Activated CD8-positive, alpha-beta memory T cell treated with anti-CD3 and anti-CD28 coated beads for 1 hour (primary cell): ENCODE data around the gene AOAH.

Experiments used
- DNase-seq, 2 donors: peaks; one replicate each; pipeline ENCODE4 v3.0.0-alpha.2; 2020; ENCODE audit warnings: low read depth in 1 of 2; ENCODE audit errors: extremely low read depth in 1 of 2

The AOAH gene, protein sequence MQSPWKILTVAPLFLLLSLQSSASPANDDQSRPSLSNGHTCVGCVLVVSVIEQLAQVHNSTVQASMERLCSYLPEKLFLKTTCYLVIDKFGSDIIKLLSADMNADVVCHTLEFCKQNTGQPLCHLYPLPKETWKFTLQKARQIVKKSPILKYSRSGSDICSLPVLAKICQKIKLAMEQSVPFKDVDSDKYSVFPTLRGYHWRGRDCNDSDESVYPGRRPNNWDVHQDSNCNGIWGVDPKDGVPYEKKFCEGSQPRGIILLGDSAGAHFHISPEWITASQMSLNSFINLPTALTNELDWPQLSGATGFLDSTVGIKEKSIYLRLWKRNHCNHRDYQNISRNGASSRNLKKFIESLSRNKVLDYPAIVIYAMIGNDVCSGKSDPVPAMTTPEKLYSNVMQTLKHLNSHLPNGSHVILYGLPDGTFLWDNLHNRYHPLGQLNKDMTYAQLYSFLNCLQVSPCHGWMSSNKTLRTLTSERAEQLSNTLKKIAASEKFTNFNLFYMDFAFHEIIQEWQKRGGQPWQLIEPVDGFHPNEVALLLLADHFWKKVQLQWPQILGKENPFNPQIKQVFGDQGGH

DNA sequence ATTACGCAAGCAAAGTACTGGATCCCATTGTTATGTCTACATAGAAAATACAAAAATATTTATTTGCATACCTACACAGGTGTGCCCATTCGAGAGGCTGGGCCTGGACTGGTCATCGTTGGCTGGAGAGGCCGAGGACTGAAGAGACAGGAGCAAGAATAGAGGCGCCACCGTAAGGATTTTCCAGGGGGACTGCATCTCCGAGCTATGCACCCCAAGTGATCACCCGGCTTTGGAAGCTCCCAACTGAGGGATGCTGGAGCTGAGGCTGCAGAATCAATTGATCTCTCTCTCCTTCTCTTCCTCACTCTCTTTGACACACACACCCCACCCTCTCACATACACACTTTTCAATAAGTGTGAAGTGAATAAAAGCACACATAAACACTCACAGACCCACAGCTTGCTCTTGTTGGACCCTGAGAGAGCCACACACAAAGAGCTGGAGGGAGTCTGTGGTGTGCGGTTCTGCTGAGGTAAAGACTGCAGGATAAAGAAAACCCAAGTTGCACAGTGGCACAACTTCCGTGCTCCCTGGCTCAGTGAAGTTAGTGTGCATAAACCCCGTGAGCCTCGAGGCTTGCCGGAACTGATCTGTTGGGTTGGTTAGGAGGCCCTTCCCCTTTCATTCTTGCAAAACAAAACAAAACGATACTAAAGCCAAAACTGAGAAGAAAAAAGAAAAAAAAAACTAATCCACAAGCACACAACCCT lies at the start of gene AOAH:
AOAH (minus strand) TSS at position 544 of the 714 bp plus-strand sequence; CDS start at position 198, 346 bp downstream.
- peak; percentile 48 to 56 for DNase-seq

DNA sequence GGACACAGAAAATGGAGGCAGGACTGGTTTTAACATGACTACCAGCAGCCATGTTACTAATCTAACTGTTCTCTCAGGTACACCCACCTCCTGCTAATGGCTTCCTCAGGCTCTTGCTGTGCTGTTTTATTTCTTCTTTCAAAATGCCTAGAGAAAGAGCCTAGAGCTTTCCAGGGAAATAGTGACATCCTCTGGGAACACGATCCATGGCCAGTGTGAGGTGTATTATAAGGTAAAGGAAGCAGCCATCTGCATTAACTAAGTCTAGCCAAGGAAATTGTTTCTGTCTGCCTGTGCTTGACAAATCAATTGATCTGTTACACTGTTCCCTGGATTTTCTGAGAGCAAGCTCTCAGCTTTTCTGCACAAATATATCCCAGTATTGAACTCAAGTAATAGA lies 42.2 kb upstream of the AOAH start:
- DNase-seq = no peak

DNA sequence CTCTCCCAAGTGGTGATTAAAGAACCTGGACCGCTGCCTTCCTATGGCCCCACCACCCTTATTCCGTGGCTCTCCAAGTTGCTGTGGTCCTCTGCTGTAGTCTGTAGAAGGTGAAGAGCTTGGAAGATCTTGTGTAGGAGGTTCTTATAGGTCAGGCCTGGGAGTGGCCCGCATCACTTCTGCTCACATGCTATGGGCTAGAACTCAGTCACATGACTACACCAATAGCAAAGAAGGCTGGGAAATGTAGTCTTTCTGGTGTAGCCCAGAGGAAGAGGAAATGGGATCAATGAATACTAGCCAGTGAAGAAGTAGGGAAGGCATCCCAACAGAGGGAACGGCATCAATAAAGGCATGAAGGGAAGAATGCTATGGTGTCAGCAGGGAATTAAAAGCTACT lies 41.3 kb upstream of the AOAH start:
- DNase-seq = no peak

DNA sequence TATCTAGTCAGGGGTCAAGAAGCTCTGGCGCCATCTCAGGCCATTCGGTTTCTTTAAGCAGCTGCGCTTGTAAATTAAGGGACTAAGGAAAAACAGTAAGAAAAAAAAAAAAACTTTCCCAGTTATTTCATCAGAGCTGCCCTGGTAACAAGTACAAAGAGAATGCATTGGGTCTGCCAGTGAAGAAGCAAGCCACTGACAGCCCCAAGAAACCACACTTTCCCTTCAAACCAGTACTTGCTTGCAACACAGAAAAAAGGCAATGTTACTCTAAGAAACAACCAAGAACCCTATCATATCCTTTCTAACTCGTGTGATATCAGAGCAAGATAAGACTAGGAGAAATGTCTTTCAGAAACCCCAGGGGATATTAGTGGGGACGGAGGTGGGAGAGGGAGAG lies 40.6 kb upstream of the AOAH start:
- no peak for DNase-seq

DNA sequence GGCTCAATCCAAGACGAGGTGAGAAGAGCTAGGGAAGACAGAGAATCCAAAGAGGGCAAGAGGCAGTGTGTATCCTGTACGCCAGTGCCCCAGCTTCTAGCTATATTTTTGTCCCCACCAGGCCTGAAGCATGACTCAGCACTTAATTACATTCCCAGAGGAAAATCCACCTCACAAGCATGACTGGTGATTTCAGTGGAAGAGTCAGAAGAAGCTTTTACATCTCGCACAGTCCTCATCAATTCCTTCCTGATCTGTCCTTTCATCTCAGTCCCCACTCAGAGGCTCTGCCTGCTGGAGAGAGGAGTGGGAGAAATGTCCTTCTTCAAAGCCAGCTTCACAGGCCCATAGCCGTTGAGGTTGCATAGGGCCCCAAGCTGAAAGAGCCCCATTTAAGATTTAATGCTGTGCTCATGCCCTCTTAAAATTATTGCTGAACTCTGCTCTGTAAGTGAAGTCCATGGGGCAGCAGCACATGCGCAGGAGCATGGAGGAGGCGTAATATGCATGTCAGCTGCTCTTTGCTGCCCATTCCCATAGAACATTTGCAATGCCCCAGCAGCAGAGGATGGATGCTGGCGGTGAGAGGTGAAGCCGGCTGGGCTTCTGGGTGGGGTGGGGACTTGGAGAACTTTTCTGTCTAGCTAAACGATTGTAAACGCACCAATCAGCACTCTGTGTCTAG lies 39.0 kb upstream of the AOAH start:
- DNase-seq = no peak

DNA sequence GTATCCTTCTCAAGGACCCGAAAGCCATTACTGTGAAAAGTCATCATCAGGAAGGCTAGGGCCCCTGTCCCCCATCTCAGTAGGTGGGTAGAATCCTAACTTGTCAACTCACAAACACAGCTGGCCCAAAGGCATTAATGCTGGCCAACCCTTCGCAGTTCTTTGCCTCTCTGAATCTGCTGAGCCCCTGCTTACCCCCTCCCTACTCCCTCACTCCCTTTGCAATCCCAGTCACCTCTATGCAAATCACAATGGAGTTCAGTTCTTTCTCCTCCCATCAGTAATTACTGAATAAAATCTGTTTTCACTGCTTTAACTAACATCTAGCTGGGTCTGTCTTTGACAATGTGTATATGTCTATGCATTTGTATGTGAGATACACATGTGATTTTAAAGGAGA lies 38.1 kb upstream of the AOAH start:
- DNase-seq = no peak

DNA sequence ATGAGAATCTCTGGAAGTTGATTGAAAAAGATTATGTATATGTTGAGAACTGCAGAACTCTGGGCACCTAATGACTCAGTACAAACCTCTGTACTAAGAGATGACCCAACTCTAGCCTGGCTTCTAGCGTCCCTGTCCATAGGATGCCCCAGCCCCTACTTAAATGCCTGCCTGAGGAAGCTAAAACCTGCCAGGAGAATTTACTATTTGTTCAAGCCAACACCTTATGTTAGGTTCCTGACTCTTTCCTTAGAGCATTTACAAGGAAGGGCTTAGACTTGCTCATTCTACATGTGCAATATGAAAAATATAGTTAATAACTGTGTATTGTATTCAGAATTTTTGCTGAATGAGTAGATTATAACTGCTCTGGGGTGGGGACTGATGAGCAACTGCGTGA lies 37.5 kb upstream of the AOAH start:
- no peak for DNase-seq

DNA sequence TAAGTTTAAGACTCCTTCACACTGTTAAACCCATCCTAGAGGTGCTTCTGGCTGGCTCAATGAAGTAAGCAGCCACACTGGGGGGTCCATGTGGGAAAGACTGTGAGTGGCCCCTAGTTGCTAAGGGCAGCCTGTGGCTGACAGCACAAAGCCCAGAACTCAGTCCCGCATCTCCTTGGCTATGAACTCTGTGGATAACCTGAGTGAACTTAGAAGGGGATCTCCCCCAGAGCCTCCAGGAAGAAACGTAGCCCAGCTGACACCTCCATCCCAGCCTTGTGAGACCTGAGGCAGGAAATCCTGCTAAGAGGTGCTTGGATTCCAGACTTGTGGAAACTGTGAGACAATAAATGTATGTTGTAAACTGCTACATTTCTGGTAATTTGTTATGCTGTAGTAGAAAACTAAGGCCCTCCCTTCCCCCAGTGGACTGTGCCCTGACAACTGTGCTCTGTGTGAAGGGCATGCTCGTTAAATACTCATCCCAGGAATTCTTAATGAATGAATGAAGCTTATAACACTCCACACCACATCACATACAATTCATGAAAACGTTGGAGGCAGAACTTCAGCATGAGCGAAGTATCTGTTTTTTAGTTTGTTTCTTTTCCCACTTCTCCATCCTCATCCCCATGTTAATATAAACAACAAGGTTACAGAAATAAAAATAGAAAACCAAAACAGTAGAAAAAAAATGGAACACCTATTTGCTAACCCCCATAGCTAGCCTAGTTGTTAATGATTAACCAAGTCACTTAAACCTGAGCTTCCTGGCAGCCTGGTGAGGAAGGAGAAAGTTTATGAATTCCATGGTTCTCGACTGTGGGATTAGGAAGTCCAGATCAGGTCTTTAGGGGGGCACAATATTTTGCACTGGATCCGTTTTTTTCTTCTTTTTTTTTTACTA lies 36.8 kb upstream of the AOAH start:
- DNase-seq = no peak

DNA sequence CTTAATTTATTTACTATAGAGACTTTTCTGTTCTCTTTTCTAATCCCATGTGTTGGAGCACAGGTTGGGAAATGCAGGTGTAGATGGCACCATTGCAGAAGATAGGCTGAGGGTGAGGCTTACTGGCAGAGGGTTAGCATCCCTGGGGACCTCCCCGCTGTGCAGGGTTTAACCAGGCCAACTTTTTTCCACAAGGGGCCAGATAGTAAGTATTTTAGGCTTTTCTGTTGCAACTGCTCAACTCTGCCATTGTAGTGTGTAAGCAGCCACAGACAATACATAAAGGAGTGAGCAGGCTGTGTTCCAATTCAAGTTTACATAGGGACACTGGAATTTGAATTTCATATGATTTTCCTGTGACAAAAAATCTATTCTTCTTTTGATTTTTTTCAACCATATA lies 34.6 kb upstream of the AOAH start:
- no peak for DNase-seq

DNA sequence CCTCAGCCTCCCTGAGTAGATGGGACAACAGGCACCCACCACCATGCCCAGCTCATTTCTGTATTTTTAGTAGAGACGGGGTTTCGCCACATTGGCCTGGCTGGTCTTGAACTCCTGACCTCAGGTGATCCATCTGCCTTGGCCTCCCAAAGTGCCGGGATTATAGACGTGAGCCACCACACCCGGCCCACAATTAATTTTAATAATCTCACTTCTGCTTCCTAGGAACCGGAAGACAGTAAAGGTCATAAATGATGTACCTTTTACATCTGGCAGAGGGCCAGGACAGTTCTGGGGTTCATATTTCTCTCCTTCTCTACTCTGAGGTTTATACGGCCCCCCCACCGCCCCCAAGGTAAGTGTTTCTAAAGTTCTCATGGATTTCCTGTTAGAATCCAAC lies 31.2 kb upstream of the AOAH start:
- no peak for DNase-seq

DNA sequence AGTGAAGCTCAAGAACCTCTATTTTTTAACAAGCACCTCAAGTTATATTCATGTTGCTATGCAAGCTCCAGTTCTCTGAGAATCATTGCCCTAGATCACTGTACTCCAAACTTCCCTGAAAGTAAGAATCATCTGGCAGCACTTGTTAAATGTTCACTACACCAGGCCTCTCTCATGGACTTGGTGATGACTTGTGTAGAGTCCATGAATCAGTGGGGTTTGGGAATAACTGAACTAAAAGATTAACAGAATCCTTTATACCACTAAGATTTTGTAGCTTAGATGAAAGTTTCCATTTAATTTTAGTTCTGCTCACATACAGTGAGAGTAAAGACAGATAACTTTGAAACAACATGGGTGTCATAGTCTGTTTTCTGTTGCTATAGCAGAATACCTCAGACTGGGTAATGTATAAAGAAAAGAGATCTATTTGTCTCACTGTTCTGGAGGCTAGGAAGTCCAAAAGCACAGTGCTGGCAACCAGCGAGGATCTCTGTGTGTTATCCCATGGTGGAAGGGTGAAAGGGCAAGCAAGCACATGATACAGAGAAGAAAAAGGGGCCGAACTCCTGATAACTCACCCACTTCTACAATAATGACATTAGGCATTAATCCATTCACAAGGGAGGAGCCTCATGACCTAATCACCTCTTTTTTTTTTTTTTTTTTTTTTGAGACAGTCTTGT lies 27.9 kb upstream of the AOAH start:
- no peak for DNase-seq

DNA sequence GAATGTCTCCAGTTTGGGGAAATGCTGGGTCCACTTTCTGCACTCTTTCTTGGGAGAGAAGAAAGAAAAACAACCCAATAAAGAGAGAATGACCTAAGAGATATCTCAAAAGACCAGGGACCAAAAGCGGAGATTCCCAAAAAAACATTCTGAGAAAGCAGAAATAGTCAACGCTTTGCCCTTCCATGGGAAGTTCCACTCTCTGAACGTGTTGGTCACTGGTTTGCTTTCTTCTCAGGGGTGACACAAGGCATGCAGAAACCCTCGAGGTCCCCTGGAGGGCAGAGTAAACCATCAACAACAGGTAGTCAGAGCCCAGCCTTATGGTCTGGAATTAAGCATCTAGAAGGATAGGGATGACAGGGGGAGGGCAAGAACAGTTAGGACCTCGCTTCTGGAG lies 26.2 kb upstream of the AOAH start:
- DNase-seq = no peak

DNA sequence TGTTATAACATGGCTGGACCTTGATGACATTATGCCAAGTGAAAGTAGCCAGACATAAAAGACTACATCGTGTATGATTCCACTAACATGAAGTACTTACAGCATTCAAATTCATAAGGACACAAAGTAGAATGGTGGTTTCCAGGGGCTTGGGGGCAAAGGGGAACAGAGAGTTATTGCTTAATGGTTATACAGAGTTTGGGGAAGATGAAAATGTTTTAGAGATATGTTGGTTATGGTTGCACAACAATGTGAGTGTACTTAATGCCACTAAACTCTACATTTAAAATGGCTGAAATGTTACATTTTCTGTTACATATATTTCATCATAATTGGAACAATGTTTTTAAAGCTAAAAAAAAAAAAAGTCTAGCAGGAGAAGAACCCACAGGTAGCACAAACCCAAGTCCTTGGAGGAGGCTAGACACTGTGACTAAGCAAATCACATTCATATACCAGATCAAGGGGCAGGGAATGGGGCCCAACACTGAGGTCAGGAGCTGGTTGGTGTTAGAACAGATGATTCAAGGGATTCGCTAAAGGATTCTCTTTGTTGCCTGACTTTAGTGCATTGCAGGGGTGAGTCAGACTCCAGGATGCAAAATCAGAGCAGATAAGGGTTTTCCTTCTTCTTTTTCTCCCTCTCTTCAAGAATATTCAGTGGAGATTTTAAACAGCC lies 25.1 kb upstream of the AOAH start:
- no peak for DNase-seq

DNA sequence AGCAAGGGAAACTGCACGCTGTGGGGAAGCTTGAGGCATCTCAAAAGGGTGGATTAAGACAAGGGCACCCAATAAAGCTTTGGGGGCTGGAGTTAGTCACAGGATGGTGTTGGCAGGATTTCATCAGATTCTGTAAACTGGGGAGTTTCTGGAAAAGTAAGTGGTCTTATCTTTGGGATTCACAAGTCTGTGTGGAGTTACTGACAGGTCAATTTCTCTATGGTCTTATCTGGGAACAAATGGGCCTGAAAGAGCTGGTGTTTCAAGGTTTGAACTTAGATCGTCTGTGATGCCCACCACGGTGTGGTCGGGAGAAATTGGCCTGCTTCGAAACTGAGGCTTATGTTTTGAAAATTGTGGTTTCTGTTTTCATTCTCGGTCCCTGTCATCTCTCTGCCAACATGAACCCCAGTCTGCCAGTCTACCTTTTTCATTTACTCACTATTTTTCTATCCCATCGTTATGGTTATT lies 23.8 kb upstream of the AOAH start:
- DNase-seq = no peak

DNA sequence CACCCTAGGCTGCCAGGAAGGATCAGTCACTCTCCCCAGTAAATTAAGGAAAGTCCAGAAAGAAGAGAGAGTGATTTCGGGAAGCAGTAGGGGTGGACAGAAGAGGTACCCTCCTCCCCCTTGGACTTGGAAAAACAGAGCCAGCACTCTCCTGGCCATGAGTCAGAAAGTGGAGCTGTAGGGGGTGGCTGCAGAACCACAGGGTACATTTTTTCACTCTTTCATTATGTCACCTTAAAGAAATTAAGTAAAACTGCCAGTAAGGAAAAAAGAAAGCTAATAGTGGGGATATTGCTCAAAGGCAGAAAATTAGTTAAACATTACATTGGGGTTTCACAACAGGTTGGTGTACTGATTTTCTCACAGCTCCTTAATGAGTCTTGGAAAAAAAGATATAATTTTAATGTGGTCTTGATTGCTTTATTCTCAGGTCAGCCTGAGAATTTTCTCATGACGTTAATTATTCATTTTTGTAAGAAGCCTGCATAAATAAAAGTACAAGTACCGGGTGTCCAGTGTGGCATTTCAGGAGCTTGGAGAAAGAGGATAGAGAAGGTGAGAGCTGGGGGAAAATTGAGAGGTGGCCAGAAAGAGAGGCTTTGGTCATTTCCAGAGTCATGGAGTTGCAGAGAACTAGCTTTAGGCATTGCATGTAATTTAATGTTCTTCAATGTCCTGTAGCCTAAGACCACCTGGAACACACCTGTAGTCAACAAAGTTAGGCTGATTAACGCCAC lies 23.2 kb upstream of the AOAH start:
- no peak for DNase-seq

DNA sequence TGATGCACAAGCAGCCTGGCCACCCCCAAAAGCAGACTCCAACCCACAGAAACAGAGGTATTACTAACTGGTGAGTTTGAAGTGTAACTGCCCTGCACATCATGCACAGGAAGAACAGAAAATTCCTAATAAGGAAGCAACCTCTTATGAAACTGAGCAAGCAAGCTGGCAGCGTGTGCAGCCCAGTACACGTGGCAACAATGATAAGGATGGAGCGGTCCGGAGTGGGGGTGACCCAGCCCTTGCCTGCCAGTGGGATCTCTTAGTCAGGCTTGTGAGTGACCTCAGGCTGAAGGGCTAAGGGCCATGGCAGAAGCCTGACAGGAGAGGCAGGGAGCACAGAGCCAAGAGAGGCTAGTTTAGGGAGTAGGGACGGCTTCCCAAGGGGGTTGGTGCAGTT lies 22.1 kb upstream of the AOAH start:
- DNase-seq = no peak

DNA sequence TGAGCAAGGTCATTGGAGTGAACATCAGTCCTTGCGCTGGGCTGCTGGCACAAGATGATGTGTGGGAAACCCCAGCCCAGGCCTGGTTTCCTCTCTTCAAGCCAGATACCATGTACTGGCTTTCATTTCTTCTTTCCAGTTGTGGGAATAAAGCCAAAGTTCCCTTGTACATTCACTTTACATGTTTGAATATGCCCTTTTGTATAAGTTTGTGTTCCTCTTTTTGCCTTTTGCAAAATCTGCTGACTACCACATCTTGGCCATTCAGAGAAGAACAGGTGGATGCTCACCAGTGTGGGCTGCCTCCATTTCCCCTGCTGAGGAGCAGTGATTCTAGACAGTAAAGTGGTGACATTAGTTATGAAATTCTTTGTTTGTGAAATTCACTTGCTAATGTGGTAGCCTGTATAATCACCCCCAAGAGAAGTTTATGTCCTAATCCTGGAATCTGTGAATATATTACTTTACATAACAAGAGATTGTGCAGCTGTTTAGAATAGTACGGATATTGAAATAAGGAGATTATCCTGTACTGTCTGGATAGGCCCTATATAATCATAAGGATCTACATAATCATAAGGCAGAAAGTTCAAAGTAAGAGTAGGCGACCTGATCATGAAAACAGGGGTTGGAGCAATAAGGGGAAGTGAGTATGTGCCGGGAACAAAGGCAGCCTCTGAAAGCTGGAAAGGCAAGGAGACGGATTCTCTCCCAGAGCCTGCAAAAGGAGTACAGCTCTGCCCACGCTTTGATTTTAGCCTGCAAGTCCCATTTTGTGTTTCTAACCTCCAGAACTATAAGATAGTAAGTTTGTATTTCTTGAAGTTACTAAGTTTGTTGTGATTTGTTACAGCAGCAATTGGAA lies 18.8 kb upstream of the AOAH start:
- no peak for DNase-seq

DNA sequence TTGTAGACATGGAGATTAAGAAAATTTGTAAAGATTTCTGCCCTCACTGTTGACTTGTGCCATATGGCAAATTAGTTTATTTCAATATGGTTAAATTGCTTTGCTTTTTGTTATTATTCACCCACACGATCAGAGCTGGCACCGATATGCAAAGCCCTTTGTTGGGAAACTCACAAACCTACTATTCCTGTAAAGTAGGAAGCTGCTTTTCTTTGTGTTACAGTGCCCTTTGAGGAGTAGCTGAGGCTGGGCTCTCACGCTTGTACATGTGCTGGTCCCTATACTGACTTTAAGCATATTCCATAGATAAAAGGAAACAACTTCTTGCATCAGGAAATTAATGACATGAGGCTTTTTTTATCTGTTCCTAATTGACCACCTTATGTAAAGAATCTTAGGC lies 17.6 kb upstream of the AOAH start:
- no peak for DNase-seq
